SJCRH30 (cell line): ENCODE data around the gene PRF1. TPM values are rescaled to one million over a fixed set of nuclear protein-coding genes. Genes with fewer than 3 reads are reported as not detected.
"Not testable (repeated sequence)": the region's sequence is repeated elsewhere in the genome, so short reads cannot be mapped to it uniquely, and the experiment has no call there.

ENCODE experiments used
- DNase-seq, 2 experiments: peaks; one replicate each; pipeline ENCODE4 v3.0.0-alpha.2; 2015 to 2020
- H3K27ac ChIP-seq: fragments of 250-450 bp; sonication (Bioruptor Pico); 2 replicates; pipeline ENCODE4 v1.5.1; 2020; ENCODE audit warnings: mild to moderate bottlenecking, moderate library complexity
- H3K27me3 ChIP-seq: fragments of 250-450 bp; sonication (Bioruptor Pico); 2 replicates; pipeline ENCODE4 v1.5.1; 2020; ENCODE audit warnings: mild to moderate bottlenecking, moderate library complexity
- H3K36me3 ChIP-seq: fragments of 250-450 bp; sonication (Bioruptor Pico); 2 replicates; pipeline ENCODE4 v1.5.1; 2020; ENCODE audit warnings: mild to moderate bottlenecking, moderate library complexity
- H3K4me1 ChIP-seq: fragments of 250-450 bp; sonication (Bioruptor Pico); 2 replicates; pipeline ENCODE4 v1.5.1; 2020; ENCODE audit warnings: mild to moderate bottlenecking, moderate library complexity
- H3K4me3 ChIP-seq: fragments of 250-450 bp; sonication (Bioruptor Pico); 2 replicates; pipeline ENCODE4 v1.5.1; 2020; ENCODE audit warnings: mild to moderate bottlenecking, moderate library complexity
- H3K9me3 ChIP-seq: fragments of 250-450 bp; sonication (Bioruptor Pico); replicated peaks from 2 replicates; pipeline ENCODE4 v1.5.1; 2020; ENCODE audit warnings: mild to moderate bottlenecking, moderate library complexity
- total RNA-seq: library from RNA; depleted of rRNA; stranded (reverse); fragments of >200 nt; shearing (Covaris generic); gene quantifications from 2 replicates; pipeline ENCODE4 v1.2.3, GENCODE V29; 2014; rRNA removed

The PRF1 gene
- not detected in 2 replicates for total RNA-seq

DNA sequence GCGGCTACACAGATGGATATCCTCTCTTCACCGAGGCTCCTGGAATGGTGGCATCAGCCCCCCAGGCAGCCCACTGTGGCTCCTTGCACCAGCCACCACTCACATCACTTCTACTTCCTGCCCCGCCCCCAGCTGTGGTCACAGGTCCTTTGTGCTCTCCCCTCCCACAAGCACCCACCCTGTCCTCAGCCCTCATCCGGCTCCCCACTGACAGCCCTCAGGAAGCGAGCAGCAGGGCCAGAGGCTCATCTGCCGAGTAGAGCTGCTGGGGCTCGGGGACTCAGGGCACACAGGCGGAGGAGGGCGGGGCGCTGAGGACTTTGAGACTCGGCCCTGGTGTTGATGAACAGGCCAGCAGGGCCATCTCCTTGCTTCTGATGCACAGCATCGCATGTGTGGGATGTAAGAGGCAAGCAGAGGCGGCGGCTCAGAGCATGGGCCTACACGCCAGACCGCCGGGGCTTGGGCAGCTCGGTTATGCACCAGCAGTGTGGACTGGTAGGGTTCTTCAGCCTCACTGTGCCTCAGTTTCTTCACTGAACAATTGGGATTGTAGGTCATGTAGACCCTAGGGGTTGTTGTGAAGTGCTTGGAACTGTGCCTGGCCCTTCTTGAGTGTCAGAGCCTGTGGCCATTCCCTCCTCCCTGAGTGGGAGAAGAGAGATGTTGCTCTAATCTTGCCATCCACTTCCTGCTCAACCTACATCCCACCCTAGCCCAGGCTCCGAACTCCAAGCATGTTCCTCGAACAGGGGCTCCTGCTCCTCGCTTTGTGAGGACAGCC, at the start of gene PRF1:
PRF1 (minus strand) TSS at position 77 of the 784 bp plus-strand sequence. CDS start 1,839 bp downstream, outside the sequence.
- Histone ChIP-seq H3K27ac (no peak within 1 kb of the TSS), H3K4me3 (no peak within 1 kb of the TSS), H3K27me3 (no peaks in the 10 kb centered on the region), H3K4me1 (peaks cover 6% of the 10 kb centered on the region), H3K36me3 (no peaks in the 10 kb centered on the region), H3K9me3 (no peaks in the 10 kb centered on the region)
- DNase-seq: no peak

DNA sequence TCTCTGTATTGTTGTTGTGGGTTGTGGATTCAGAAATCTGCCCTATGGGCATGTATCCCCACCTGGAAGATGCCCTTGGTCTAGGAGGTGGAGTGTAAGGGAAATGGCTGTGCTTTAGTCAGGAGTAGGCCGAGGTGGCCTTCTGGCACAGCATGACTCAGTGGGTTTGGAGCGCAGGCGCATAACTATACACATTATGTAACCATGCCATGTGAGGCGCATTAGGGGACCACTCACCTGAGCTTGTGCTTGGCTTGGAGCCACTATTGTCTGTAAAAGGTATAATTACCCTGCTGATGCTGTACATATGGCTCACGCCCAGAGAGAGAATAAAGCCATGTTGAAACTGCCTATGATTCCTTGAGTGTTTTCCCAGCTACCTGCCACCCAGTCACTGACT, 49.1 kb upstream of the PRF1 start:
- Histone ChIP-seq H3K4me1 (peaks cover 19% of the 10 kb centered on the region), H3K4me3 (no peak overlapping the region), H3K9me3 (peaks cover 4% of the 10 kb centered on the region; the same call in 1 of the 2 replicates), H3K36me3 (no peaks in the 10 kb centered on the region), H3K27me3 (no peaks in the 10 kb centered on the region), H3K27ac (no peak overlapping the region)
- DNase-seq: no peak

DNA sequence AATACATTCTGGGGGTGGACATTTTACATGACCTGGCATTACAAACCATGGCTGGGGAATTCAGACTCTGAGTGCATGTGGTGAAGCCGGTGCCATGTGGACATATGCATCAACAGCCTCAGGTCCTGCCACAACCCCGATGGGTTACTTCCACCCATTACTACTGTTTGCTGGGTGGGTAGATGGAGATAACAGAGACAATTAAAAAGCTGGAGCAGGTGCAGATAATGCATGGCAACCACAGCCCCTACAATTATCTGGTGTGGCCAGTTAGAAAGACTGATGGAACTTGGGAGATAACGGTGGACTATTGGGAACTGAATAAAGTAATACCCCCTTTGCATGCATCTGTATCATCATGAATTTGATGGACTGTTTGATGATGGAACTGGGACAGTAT, 48.2 kb upstream of the PRF1 start:
- Histone ChIP-seq H3K36me3 (no peaks in the 10 kb centered on the region), H3K27me3 (no peaks in the 10 kb centered on the region), H3K4me3 (no peak overlapping the region), H3K4me1 (peaks cover 12% of the 10 kb centered on the region), H3K9me3 (peaks cover 4% of the 10 kb centered on the region; the same call in 1 of the 2 replicates), H3K27ac (no peak overlapping the region)
- DNase-seq: no peak

DNA sequence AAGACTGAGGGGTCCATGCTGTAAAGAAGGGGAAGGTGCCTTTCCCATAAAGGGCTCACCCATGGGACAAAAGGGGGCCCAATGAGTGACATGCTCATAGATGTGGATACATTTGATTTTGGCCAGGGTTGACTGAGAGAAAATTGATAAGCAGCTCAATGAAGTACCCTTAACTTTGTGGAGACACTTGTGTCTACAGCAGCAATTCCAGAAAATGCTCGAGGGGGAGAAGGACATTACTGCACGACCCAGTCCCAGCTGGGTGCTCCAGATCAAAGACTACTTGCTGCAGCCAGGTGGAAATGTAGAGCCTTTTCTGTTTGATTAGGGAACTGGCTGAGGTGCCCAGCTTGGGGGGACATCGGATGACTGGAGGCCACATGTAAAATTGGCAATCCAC, 47.6 kb upstream of the PRF1 start:
- no peak for DNase-seq
- Histone ChIP-seq H3K4me3 (no peak overlapping the region), H3K27ac (no peak overlapping the region), H3K4me1 (peaks cover 9% of the 10 kb centered on the region), H3K27me3 (no peaks in the 10 kb centered on the region), H3K9me3 (peaks cover 4% of the 10 kb centered on the region; the same call in 1 of the 2 replicates), H3K36me3 (no peaks in the 10 kb centered on the region)

DNA sequence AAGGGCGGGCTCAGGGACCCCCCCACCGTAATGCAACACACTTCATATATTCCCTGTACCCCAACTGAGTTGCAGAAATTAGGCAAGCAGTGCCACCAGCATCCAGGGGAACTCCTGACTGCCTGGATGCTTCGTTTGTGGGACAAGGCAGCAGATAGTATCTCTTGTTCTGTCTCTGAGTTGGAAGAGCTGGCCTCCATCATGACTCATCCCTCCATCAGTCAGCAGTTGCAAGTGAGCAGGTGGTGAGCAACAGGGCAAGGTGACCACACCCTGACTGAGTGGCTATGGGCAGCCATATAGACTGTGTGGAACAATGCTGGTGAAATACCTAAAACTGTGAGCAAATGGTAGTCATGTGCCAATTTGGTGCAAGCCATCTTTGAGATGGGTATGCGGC, 47.0 kb upstream of the PRF1 start:
- no peaks in the 10 kb centered on the region for H3K27me3 ChIP-seq
- no peaks in the 10 kb centered on the region for H3K36me3 ChIP-seq
- H3K4me3 ChIP-seq: no peak overlapping the region
- peaks cover 4% of the 10 kb centered on the region; the same call in 1 of the 2 replicates for H3K9me3 ChIP-seq
- no peak overlapping the region for H3K27ac ChIP-seq
- DNase-seq: no peak
- peaks cover 9% of the 10 kb centered on the region for H3K4me1 ChIP-seq

DNA sequence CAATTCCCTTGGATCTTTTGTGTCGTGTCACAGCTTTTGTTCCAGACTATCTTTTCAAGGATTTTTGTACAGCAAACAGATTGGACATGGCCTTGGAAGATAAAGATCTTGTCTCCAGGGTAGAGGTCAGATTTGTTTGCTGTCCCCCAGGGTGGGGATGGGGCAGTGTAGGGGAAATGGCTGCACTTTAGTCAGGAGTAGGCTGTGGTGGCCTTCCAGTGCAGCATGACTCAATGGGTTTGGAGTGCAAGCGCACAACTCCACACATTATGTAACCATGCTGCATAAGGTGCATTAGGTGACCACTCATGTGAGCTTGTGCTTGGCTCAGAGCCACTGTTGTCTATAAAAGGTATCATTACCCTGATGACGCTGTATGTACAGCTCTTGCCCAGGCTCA, 45.9 kb upstream of the PRF1 start:
- Histone ChIP-seq H3K9me3 (peaks cover 4% of the 10 kb centered on the region; the same call in 1 of the 2 replicates), H3K4me1 (peaks cover 6% of the 10 kb centered on the region), H3K27ac (no peak overlapping the region), H3K4me3 (no peak overlapping the region), H3K36me3 (no peaks in the 10 kb centered on the region), H3K27me3 (no peaks in the 10 kb centered on the region)
- DNase-seq: no peak

DNA sequence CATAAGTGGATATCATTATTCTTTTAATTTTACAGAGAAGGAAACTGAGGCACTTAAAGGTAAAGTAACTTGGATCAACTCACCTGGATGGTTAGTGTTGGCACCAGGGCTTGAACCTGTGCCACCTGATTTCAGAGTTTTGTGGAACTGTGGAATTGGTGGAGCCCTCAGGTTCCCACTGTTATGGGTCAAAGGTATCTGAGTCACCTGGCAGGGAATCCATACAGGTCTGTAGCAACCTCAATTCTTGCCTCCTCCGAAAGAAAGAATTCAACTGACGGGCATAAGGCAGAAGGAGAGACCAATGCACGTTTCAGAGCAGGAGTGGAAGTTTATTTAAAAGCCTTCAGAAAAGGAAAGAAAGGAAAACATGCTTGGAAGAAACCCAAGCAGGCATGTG, 44.5 kb upstream of the PRF1 start:
- Histone ChIP-seq H3K4me1 (no peaks in the 10 kb centered on the region), H3K9me3 (peaks cover 4% of the 10 kb centered on the region; the same call in 1 of the 2 replicates), H3K27ac (no peak overlapping the region), H3K36me3 (no peaks in the 10 kb centered on the region), H3K27me3 (no peaks in the 10 kb centered on the region), H3K4me3 (no peak overlapping the region)
- no peak for DNase-seq

DNA sequence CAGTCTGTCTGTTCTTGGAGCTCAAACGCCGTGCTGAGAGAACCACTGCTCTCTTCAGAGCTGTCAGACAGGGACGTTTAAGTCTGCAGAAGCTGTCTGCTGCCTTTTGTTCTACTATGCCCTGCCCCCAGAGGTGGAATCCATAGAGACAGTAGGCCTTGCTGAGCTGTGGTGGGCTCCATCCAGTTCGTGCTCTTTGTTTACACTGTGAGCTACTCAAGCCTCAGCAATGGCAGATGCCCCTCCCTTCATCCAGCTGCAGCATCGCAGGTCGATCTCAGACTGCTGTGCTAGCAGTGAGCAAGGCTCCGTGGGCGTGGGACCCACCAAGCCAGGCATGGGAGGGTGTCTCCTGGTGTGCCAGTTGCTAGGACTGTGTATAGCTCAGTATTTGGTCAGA, 42.4 kb upstream of the PRF1 start:
- H3K27ac ChIP-seq, DNase-seq, H3K4me3 ChIP-seq: not testable (repeated sequence)

GRCh38 chr10:70643272-70643671, 40.7 kb upstream of the PRF1 start:
- H3K9me3 ChIP-seq, H3K27ac ChIP-seq, H3K36me3 ChIP-seq, H3K4me1 ChIP-seq, H3K27me3 ChIP-seq, DNase-seq, H3K4me3 ChIP-seq: not testable (repeated sequence)

More for the DNA sequence above, 42.4 kb upstream of the PRF1 start:
- not testable (repeated sequence) for H3K9me3 ChIP-seq, H3K36me3 ChIP-seq, H3K4me1 ChIP-seq, H3K27me3 ChIP-seq

DNA sequence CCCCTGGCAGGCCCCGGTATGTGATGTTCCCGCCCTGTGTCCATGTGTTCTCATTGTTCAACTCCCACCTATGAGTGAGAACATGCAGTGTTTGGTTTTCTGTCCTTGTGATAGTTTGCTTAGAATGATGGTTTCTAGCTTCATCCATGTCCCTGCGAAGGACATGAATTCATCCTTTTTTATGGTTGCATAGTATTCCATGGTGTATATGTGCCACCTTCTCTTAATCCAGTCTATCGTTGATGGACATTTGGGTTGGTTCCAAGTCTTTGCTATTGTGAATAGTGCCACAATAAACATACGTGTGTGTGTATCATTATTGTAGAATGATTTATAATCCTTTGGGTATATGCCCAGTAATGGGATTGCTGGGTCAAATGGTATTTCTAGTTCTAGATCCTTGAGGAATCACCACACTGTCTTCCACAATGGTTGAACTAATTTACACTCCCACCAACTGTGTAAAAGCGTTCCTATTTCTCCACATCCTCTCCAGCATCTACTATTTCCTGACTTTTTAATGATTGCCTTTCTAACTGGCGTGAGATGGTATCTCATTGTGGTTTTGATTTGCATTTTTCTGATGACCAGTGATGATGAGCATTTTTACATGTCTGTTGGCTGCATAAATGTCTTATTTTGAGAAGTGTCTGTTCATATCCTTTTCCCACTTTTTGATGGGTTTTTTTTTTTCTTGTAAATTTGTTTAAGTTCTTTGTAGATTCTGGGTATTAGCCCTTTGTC, 37.3 kb upstream of the PRF1 start:
- H3K4me3 ChIP-seq, H3K27me3 ChIP-seq, H3K4me1 ChIP-seq, H3K36me3 ChIP-seq, DNase-seq, H3K9me3 ChIP-seq, H3K27ac ChIP-seq: not testable (repeated sequence)

- not testable (repeated sequence) for H3K27me3 ChIP-seq, H3K4me3 ChIP-seq, H3K9me3 ChIP-seq, H3K36me3 ChIP-seq, H3K4me1 ChIP-seq, DNase-seq, H3K27ac ChIP-seq
These were observed 32.0 kb upstream of the PRF1 start for GRCh38 chr10:70634515-70634914.

GRCh38 chr10:70634011-70634410, 31.5 kb upstream of the PRF1 start:
- Histone ChIP-seq H3K27ac (no peak overlapping the region), H3K27me3 (no peaks in the 10 kb centered on the region), H3K4me3 (no peak overlapping the region), H3K9me3 (no peaks in the 10 kb centered on the region), H3K4me1 (no peaks in the 10 kb centered on the region), H3K36me3 (no peaks in the 10 kb centered on the region)
- DNase-seq: no peak

GRCh38 chr10:70631735-70632134, 29.2 kb upstream of the PRF1 start:
- H3K4me3 ChIP-seq, H3K36me3 ChIP-seq, H3K4me1 ChIP-seq, DNase-seq, H3K27ac ChIP-seq, H3K27me3 ChIP-seq, H3K9me3 ChIP-seq: not testable (repeated sequence)

GRCh38 chr10:70629338-70629737, 26.8 kb upstream of the PRF1 start:
- Histone ChIP-seq H3K27me3 (no peaks in the 10 kb centered on the region), H3K4me3 (no peak overlapping the region), H3K4me1 (no peaks in the 10 kb centered on the region), H3K27ac (no peak overlapping the region), H3K9me3 (no peaks in the 10 kb centered on the region), H3K36me3 (no peaks in the 10 kb centered on the region)
- no peak for DNase-seq

- Histone ChIP-seq H3K4me1 (no peaks in the 10 kb centered on the region), H3K36me3 (no peaks in the 10 kb centered on the region), H3K4me3 (no peak overlapping the region), H3K27ac (no peak overlapping the region), H3K9me3 (no peaks in the 10 kb centered on the region), H3K27me3 (no peaks in the 10 kb centered on the region)
- DNase-seq: no peak
These were observed 23.5 kb upstream of the PRF1 start for GRCh38 chr10:70626056-70626455.
